PFSK-1 (cell line): Measurements from ENCODE around the gene HSBP1.

Source experiments
- FOXP2 ChIP-seq: optimal IDR thresholded peaks from 2 replicates; pipeline ENCODE3; 2011; ENCODE audit warnings: borderline replicate concordance, control low read depth, inconsistent platforms; ENCODE audit not compliant: insufficient read depth; ENCODE audit errors: extremely low read length, extremely low read depth
- POLR2AphosphoS5 ChIP-seq: IDR thresholded peaks from 2 replicates; pipeline ENCODE4 v1.6.1; 2012; ENCODE audit warnings: low read depth, mild to moderate bottlenecking, control low read depth, low read length, moderate library complexity
- SIN3A ChIP-seq: IDR thresholded peaks from 2 replicates; pipeline ENCODE4 v1.6.1; 2012; ENCODE audit warnings: mild to moderate bottlenecking, low read length, moderate library complexity, borderline replicate concordance; ENCODE audit not compliant: insufficient read depth
- TAF1 ChIP-seq: IDR thresholded peaks from 2 replicates; pipeline ENCODE4 v1.6.1; 2012; ENCODE audit warnings: low read length, control low read depth, borderline replicate concordance; ENCODE audit not compliant: insufficient read depth
- TF ChIP-seq, protein P1 (sequence below), 2 experiments: IDR thresholded peaks; 2 replicates each; pipeline versions ENCODE4 v1.6.1 to v1.8.0; 2011 to 2012; ENCODE audit warnings: low read depth in 2 of 2, low read length in 2 of 2, control low read depth in 1 of 2, inconsistent platforms in 1 of 2, mild to moderate bottlenecking in 1 of 2, moderate library complexity in 1 of 2; ENCODE audit not compliant: insufficient read depth in 1 of 2

Gene HSBP1

DNA sequence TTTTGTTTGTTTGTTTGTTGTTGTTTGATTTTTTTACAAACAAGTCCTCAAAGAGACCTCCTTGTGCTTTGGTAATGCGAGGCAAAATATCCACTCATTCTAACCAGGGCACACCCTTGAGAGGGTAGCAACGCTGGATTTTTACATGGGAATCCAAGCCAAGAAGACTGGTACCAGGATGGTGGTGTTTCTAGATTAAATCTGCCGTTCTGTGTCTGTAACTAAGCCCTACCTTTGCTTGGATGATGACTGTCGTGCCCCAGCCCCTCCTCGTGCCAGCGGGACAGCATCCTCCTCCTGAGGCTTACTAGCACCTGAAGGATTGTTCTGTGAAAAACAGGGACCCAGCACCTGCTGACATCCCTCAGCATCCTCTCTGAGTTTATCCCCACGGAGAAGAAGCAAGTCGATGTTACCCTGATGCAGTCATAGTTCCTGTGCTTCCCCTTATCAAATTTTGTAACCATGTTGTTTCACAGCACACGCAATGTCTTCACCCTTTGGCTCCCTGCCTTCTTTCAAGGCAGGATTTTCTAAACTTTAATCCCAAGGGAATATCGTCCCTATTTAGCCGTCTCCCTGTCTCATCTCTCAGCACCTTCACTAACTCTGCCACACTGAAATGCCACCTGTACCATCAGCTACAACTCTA is 5.1 kb upstream of the HSBP1 start:
- TF ChIP-seq SIN3A, result no peak

GRCh38 chr16:83803811-83804210 is 4.0 kb upstream of the HSBP1 start:
- TF ChIP-seq POLR2AphosphoS5 (no peak), FOXP2 (no peak), TAF1 (no peak), SIN3A (no peak)
- TF ChIP-seq, protein P1, sequence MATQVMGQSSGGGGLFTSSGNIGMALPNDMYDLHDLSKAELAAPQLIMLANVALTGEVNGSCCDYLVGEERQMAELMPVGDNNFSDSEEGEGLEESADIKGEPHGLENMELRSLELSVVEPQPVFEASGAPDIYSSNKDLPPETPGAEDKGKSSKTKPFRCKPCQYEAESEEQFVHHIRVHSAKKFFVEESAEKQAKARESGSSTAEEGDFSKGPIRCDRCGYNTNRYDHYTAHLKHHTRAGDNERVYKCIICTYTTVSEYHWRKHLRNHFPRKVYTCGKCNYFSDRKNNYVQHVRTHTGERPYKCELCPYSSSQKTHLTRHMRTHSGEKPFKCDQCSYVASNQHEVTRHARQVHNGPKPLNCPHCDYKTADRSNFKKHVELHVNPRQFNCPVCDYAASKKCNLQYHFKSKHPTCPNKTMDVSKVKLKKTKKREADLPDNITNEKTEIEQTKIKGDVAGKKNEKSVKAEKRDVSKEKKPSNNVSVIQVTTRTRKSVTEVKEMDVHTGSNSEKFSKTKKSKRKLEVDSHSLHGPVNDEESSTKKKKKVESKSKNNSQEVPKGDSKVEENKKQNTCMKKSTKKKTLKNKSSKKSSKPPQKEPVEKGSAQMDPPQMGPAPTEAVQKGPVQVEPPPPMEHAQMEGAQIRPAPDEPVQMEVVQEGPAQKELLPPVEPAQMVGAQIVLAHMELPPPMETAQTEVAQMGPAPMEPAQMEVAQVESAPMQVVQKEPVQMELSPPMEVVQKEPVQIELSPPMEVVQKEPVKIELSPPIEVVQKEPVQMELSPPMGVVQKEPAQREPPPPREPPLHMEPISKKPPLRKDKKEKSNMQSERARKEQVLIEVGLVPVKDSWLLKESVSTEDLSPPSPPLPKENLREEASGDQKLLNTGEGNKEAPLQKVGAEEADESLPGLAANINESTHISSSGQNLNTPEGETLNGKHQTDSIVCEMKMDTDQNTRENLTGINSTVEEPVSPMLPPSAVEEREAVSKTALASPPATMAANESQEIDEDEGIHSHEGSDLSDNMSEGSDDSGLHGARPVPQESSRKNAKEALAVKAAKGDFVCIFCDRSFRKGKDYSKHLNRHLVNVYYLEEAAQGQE (IDR thresholded peaks at IDR 0.05; ENCODE audit: insufficient read depth in 1 of 2, low read depth in 2 of 2, low read length in 2 of 2), result no peak

DNA sequence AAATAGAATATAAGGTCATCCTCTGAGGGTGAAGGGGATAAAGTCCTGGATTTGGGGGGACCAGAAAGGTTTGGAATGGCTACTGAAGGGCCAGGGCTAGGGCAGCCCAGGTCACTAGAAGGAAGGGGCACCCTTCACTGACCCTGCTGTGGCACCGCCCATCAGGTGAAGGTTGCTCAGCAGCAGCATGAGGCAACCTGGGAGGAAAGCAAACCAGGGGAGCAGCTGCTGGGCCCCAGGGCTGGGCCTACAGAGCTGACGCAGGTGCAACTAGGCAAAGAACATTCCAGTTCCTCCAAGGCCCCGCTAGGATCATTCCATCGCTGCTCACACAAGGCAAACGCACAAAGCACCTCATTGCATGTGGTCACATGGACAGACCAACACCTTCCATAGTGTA is 3.4 kb upstream of the HSBP1 start:
- TF ChIP-seq POLR2AphosphoS5, result no peak
- TF ChIP-seq SIN3A, result no peak
- TF ChIP-seq, protein P1 (IDR thresholded peaks at IDR 0.05; ENCODE audit: insufficient read depth in 1 of 2, low read depth in 2 of 2, low read length in 2 of 2), result no peak
- TF ChIP-seq TAF1, result no peak
- no peak for TF ChIP-seq FOXP2

DNA sequence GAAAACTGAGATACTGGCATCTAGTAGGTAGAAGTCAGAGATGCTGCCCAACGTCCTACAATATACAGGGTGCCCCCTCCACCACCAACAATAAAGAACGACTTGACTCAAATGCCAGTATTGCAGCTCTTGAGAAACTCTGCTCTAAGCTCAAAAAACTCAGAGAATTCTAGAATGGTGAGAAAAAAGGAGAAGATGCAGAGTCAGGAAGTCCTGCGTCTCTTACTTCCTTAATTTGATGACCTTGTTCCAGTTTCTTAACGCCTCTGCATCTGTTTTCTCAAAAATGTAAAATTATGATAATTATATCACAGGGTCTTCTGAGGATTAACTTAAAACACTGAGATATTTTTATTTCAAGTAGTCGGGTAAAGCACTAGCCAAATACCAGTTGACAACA is 1.7 kb upstream of the HSBP1 start:
- TF ChIP-seq POLR2AphosphoS5 (no peak), FOXP2 (no peak), SIN3A (no peak), TAF1 (no peak)
- TF ChIP-seq, protein P1 (IDR thresholded peaks at IDR 0.05; ENCODE audit: insufficient read depth in 1 of 2, low read depth in 2 of 2, low read length in 2 of 2), result no peak

- TF ChIP-seq, protein P1 (IDR thresholded peaks at IDR 0.05; ENCODE audit: insufficient read depth in 1 of 2, low read depth in 2 of 2, low read length in 2 of 2), result no peak
- TF ChIP-seq TAF1 (no peak), SIN3A (no peak), POLR2AphosphoS5 (no peak), FOXP2 (no peak)
These were observed 1.0 kb upstream of the HSBP1 start for GRCh38 chr16:83806731-83807130.
